Measurements from ENCODE around the gene CIAO3.

Gene CIAO3

GRCh38 chr16:775236-775796, 34.5 kb upstream of the CIAO3 start:
- DNase-seq = no peak

GRCh38 chr16:774086-775001, 33.5 kb upstream of the CIAO3 start:
- DNase-seq = no peak

- DNase-seq = peak in 1 of 3 experiments; percentile 39
These were observed 32.2 kb upstream of the CIAO3 start for GRCh38 chr16:772959-773358.

GRCh38 chr16:770411-770810, 29.6 kb upstream of the CIAO3 start:
- no peak for DNase-seq

GRCh38 chr16:769934-770333, 29.1 kb upstream of the CIAO3 start:
- no peak for DNase-seq

- DNase-seq = no peak
These were observed 28.5 kb upstream of the CIAO3 start for GRCh38 chr16:769184-769784.

GRCh38 chr16:768428-768827, 27.6 kb upstream of the CIAO3 start:
- no peak for DNase-seq

- no peak for DNase-seq
These were observed 27.0 kb upstream of the CIAO3 start for GRCh38 chr16:767743-768235.

GRCh38 chr16:766820-767640, 26.2 kb upstream of the CIAO3 start:
- no peak for DNase-seq

GRCh38 chr16:766008-766819, 25.4 kb upstream of the CIAO3 start:
- DNase-seq = no peak

GRCh38 chr16:765488-765865, 24.7 kb upstream of the CIAO3 start:
- DNase-seq = no peak

- DNase-seq = no peak
These were observed 24.2 kb upstream of the CIAO3 start for GRCh38 chr16:764848-765487.

- no peak for DNase-seq
These were observed 23.5 kb upstream of the CIAO3 start for GRCh38 chr16:764184-764750.

GRCh38 chr16:763369-764183, 22.8 kb upstream of the CIAO3 start:
- no peak for DNase-seq

- DNase-seq = no peak
These were observed 21.9 kb upstream of the CIAO3 start for GRCh38 chr16:762595-763268.

GRCh38 chr16:761625-762513, 21.1 kb upstream of the CIAO3 start:
- DNase-seq = no peak

- no peak for DNase-seq
These were observed 19.9 kb upstream of the CIAO3 start, which contains the start of gene MSLN for GRCh38 chr16:760545-761343. MSLN (plus strand) TSS chr16:760734; CDS start chr16:762681, 1,947 bp downstream.

GRCh38 chr16:760065-760464, 19.3 kb upstream of the CIAO3 start:
- no peak for DNase-seq

Data from NCI-H1417 (cell line).